NAMALWA (cell line): ENCODE measurements around the gene ABI3BP.

Experiments
- DNase-seq: peaks from one replicate; pipeline ENCODE4 v3.0.0-alpha.2; 2015; ENCODE audit warnings: low spot score

Gene ABI3BP

DNA sequence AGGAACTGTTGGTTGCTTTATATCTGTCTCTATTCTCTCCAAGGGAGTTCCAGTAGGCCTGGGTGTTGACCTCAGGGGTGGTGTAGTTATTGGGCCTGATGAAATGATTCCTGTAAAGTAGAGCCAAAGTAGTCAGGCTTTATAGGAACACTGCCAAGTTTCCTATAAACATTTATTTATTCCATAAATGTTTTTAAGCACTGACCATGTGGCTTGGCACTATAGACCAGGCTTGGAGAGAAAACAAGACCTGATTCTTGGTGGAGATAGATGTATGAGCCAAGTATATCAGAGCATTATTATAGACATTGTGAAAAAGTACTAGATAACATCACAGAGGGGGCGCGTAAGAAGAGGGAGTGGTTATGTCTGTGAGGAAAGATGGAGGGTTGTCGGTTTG is 218.0 kb downstream of the ABI3BP start:
- no peak for DNase-seq

DNA sequence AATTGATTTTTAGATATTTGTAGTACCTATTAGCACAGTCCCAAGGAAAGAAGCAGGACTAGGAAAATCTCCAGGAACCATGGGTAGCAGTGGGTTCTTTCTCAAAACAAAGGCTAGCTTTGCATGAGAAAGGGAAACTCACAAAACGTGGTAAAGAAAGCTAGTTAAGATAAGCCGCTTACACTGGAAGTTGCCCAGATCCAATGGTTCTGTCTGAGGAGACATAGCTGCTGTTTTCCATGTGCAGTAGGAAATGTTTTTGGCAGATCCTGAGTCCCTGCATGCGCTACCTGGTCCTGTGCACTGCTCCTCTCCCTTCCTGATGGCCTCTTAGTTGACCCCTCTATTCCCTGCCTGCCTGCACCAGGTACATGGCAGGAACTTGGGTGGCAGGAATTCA is 223.5 kb downstream of the ABI3BP start:
- no peak for DNase-seq

DNA sequence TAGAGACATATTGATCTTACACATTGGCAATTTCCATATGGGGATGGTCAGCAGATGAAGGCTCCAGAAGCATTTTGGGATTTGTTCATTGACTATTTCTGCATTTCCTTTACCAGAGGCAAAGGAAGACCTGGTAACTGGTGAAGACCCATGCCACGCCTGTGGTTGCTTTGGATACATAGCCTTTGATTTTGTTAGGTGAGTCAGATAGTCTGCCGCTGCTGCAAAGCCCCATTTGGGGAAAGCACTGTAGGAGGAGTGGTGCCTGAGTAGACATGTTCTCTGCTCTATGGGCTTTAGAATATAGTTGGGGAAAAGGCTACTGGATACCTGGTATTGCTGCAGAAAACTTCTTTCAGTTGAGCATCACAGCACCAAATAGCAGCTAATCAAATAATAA is 227.2 kb downstream of the ABI3BP start:
- DNase-seq: no peak

DNA sequence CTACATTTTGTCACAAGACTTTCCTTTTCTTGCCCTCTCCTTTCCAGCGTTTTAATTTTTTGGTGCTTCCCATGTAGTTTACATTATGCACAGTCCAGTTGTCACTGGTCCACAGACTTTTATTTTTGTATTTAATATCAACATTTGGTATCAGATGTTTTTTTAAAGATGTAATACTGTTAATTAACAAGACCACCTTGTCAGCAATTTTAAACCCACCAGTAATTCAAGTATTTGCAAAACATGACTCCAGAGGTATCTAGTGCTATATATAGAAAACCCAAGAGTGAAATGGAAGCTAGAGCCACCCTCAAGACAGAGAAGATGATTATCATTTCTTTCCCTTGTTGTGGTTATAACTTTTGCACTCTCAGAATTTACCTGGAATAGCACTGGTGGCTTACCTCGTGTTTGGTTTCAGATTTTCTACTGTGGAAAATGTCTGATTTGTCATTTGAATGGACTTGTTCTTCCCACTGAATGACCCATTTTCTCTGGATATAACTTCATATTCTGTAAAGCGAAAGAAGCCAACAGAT is 227.7 kb downstream of the ABI3BP start:
- no peak for DNase-seq

DNA sequence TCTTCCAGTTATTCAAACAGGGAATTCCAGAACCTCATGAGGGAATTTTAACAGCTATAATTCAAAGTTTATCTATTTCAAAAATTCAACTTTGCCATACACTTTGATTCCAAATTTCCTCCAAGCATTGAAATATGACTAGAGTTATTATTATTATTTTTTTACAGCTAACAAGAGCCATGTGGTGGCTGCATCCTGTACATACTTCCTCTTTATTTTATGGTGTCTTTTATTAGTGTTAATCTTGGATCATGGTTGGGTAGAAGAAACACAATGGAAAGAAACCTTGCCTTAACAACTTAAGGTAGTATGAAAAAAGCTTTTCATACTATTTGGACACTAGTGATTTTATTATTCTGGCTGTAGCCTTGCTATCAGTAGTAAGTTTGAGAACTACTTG is 231.3 kb downstream of the ABI3BP start:
- DNase-seq: no peak

DNA sequence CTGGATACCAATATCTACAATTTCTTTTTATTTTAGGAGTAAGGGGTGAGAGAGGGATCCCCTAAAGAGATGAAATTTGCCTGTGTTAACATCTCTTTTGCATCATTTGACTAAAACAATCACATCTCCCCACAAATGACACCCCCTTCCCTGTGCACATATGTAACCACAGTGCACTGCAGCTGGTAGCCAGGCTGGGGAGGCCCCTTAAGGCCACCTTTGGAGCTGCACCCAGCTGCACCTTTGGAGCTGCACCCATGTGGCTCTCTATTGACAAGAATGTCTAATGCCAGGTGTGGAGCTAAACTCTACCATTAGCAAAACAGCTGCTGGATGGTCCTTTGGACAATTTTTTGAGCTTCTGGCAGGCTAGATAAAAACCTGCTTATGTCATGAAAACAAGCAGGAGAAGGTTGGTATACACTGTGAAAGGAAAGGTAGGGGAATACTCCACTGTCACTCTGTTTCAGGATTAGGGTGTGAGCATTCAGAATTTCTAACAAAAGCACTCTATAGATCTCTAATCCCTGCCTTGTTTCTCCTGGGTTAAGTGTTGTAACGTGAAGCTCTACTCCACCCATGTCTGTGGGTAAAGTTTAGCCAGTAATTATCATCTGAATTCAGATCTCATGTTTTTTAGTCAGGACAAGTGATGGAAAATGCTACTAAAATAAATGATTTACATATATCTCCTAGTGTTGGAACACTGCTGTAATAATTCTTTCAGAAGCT is 231.8 kb downstream of the ABI3BP start:
- DNase-seq: peak; percentile 60

DNA sequence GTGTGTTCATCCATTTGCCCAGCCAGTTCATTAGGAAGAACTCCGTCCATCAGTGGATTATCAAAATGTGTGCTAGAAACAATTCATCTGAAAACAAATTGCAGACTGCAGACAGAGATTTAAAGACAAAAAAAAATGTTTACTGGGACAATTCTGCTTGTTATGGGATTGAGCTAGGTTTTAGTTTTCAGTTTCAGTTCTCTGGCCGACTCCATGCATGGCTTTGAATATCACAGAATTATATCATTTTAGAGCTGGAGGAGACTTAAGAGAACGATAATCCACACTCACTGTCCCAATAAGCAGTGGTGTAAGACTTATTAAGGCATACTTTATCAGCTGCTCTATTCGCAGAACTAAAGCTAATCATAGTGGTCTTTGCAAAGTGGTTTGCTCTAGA is 232.8 kb downstream of the ABI3BP start:
- no peak for DNase-seq

DNA sequence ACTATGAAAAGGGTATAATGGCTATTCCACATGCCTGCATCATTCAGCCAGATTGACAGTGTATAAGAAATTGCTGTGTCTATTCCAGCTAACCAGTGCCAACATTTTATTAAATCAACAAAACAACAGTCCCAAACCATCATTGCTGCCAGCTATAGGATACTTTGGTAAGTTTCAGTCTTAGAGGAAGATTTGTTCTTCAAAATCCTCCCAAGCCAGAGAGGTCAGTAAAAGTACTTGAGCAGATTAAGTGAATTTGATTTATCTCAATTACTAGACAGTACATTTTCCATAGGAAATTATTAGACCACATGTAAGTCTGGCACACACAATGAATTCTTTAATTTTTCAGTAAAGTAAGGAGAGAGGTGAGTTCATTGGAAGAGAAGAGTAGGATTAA is 233.3 kb downstream of the ABI3BP start:
- DNase-seq: no peak

DNA sequence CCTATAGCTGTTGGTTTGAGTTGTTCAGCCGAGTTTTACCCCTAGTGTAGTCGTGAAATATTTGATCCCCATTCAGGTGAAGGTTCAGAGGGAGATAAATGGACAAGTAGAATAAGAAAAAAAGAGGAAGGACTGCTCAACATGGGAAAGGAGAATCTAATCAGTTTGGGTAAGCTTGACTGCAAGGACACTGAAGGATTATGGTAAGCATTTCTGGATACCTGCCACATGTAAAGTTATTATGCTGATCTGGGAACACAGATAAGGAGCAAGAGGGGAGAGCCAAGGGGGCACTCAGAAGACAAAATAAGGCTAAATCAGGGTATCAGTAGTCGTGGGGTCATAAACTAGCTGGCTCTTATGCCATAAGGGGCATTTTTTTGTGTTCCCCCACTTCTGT is 234.1 kb downstream of the ABI3BP start:
- no peak for DNase-seq

DNA sequence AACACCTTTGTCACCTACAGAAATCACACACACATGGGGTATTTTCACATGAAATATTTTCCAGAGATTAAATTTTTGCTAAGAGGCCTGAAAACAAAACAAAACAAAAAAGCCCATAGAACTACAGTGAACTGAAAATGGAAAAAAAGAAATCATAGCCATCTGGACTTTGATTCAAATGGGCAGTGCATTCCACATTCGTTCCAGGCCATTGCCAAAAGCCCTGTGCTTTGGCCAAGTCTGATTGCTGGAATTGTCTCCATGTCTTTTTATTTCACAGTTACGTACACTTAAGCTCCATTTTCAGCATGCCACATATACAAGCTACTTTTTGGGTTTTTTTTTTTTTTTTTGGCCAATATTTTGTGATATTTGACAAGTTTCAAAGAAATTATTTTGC is 236.8 kb downstream of the ABI3BP start:
- no peak for DNase-seq

DNA sequence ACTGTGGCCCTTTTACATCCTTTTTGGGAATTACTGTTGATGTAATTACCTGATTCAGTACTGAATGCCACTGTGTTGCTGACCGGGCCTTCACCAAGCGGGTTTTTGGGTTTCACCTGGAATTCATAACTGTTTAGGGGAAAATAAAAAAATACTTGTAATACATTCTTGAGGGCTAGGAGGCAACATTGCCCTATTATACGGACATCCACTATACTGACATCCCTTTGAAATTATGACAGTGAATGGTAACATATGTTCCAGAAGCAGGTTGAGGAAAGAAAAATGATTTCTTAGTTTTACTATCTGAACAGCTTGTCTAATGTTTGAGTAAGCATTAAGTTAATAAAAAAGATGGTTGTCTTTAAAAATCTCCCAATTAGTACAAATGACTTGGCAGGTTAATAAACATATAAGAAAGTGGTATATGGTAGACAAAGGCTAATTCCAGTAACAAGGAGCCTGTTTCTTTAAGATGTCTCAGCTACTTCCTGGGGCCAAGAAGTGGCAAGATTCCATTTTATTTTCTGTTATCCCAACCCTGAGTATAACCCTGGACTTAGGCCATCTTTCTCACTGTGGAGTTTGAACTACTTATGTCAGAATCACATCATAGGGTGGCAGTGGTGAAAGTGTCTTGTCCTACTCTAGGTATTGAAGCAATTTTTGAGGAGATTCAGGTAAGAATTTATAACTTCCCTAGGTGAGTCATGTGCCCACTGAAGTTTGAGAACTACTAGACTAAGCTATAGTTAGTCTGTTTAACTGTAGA is 238.5 kb downstream of the ABI3BP start:
- DNase-seq: no peak

DNA sequence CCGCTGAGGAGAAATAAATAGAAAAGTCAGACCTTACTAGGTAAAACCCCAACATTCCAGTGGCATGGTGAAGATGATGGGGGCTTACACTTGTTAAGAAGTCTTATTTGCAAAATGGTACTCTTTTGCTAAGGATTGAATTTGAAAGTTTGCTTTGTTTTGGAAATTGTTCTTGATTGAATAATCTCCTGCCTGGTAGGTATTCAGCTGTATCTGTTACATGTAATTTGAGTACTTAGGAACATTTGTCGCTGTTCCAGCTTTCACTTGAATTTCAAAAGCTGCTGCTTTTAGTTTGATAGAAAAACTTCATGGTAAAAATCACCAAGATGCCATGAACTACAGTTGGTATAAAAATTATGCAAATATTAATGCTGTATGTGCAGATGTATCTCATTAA is 239.4 kb downstream of the ABI3BP start:
- no peak for DNase-seq

DNA sequence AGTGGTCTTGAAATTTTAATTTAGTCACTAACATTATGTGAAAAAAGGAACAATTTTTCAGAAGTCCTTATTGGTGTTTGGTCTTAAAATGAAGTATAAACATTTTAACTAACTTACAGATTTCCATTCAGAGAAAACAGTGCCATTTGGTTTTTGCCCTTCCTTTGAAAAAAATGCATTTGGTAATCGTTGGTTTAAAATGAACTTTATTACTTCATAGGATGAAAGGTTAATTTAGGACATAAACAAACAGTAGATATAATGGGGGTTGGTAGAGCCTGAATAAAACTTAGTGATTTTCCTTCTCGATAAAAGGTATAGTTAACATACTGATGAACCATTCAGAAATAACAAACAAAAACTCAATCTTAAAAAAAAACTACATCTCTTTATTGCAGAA is 244.3 kb downstream of the ABI3BP start:
- DNase-seq: no peak

DNA sequence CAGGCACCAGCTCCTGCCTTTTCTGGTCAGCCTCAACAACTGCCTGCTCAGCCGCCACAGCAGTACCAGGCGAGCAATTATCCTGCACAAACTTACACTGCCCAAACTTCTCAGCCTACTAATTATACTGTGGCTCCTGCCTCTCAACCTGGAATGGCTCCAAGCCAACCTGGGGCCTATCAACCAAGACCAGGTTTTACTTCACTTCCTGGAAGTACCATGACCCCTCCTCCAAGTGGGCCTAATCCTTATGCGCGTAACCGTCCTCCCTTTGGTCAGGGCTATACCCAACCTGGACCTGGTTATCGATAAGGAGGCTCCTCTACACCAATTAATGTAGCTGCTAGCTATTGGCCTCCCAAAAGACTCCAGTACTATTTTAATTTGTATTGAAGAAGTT is 245.0 kb downstream of the ABI3BP start:
- DNase-seq: no peak

DNA sequence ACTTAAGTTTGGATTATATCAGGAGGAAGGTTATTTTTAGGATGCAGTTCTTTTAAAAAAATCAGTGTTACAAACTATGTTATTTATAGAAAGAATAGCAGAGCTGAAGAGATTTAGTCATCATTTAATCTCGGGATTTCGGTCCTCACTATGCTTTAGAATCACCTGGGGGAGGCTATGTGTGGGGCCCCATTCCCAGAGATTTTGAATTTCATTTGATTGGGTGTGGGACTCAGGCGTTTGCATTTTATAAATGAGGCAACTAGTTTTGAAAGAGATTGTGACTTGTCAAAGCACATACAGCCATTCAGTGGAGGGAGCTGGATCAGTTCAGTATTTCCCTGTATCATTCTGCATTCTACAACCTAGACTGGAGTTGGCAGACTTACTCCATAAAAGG is 247.1 kb downstream of the ABI3BP start:
- DNase-seq: no peak

DNA sequence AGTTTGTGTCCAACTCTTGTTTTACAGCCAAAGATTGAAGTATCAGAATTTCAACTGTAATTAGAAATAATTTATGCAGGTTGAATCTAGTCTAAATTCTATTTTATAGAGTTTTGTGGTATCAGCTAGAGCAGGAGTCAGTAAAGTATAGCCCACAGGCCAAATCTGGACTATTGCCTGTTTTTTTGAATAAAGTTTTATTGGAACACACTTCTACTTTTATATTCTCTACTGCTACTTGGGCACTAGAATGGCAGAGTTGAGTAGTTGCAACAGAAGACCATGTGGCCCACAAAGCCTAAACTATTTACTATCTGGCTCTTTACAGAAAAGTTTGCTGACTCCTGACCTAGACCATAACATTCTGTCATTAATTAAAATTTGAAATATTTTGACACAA is 247.6 kb downstream of the ABI3BP start:
- no peak for DNase-seq

DNA sequence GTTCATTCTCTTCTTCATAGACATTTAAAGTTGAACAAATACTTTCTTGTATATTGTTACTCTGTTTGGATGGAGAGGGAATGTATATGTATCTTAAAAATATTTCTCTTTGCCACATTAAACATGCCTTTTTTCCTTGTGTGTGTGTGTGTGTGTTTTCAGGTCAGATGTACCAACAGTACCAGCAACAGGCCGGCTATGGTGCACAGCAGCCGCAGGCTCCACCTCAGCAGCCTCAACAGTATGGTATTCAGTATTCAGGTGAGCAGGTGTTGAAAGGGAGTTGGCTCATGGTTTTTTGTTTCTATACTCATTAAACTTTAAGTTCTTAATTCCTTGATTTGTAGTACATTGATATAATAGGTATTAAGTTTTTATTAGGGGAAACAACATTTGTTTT is 248.6 kb downstream of the ABI3BP start:
- DNase-seq: no peak

DNA sequence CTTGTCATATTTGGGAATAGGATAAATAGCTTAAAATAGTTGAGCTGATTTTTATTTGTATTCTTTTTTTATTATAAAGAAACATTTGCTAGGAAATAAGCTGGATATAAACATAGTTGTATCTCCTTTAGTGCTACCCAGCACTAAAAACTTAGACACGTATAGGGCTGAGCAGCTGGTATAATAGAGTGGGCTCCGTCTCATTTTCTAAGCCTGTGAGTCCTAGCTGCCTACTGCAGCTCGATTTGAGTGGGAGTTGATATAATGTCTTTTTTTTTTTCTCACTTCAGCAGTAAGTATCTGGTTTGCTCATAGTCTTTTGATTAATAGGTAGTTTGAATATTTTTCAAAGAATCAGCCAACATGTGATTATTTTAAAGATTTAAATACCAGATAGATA is 249.7 kb downstream of the ABI3BP start:
- no peak for DNase-seq

DNA sequence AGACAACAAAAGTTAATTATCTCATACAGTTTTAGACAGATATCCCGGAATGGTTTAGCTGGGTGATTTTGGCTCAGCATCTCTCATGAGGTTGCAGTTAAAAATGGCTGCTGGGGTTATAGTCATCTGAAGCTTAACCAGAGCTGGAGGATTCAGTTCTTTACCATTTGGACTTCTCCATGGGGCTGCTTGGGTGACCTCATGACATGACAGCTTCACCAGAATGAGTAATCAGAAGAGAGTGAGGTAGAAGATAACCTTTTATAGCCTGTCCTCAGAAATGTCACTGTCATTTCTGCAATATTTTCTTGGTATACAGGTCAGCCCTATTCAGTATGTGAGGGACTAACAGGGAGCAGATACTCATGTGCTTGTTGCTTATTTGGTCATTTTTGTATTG is 253.0 kb downstream of the ABI3BP start:
- DNase-seq: no peak

DNA sequence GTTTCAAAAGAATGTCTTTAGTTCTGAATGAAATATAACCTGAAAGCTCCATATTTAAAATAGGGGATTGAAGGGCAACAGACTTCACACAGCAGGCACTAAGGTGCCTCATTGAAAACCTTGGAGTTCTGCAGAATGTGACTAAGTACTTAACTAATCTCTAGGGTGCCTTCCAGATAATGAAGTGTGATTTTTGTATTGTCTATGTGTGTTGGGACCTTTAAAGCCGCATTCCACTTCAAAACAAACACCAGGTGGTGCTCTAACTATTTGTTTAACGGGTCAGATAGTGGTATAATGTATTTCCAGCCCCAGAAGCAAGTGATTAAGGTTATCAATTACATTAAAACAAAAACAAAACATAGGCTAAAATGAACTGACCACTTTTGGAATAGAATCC is 255.9 kb downstream of the ABI3BP start:
- DNase-seq: peak; percentile 43

DNA sequence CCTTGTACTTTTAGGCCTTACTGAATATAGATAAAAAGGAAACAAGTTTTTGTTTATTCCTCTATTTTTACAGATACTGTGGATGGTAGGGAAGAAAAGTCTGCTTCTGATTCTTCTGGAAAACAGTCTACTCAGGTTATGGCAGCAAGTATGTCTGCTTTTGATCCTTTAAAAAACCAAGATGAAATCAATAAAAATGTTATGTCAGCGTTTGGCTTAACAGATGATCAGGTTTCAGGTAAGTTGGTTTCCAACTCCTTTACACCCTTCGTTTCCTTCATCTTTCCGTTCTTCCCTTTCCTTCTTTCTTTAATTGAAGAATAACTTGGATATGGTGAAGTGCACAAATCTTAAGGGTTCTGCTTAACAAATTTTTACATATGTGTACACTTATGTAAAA is 260.8 kb downstream of the ABI3BP start:
- DNase-seq: no peak

DNA sequence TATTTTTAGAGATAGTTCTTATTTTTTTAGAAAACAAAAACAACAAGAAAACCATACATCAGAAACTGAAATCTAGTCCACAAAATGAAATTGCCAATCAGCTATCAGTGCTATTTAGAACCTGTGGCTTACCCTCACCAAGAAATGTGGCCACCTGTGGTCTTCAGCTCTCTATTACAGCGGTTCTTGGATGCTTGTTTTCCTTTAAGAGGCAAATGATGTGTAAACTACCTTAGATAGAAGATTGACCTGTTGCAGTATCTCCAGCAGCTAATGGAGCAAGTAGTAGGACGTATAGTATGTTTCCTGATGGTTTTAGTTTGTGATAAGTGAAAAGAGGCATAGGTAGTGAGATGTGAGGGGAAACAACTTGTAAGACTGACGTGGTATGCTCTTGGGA is 262.7 kb downstream of the ABI3BP start:
- no peak for DNase-seq

DNA sequence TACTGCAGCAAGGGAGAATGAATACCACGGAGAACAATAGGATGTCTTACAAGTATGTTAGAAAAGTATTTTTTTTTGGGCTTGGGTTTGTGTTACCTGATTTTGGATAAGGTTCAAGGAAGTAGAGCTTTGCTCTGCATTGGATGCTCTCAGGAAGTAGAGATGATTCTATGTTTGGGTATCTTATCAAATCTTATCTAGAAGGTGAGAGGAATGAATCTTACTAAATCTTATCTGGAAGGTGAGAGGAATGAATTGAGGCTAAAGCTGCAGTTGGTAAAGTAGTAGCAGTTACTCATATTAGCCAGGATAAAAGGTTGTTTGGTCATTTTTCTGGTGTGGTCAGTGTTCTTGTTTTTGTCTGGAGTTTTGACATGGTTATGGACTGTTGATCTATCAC is 266.5 kb downstream of the ABI3BP start:
- DNase-seq: no peak
